ENCODE data around the gene ZC3H4.

DNA sequence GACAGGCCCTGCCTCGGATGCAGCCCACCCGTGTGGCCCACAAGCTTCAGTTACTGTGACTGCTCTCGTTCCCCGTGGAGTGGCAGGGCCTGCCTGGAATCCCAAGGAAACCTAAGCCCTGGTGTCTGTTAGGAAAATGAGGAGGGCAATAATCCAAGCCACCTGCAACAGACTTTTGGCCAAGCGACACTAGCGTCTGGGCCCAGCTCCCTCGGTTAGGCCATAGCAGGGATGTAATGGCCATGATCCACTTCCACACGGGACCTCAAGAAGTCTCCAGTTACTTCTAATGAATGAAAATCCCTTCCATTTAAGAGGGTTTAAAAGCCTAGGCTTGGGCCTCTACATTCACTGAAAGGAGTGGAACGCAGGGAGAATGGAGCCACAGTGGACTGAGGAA is 8.9 kb downstream of the ZC3H4 start:
- TF ChIP-seq, protein P1, sequence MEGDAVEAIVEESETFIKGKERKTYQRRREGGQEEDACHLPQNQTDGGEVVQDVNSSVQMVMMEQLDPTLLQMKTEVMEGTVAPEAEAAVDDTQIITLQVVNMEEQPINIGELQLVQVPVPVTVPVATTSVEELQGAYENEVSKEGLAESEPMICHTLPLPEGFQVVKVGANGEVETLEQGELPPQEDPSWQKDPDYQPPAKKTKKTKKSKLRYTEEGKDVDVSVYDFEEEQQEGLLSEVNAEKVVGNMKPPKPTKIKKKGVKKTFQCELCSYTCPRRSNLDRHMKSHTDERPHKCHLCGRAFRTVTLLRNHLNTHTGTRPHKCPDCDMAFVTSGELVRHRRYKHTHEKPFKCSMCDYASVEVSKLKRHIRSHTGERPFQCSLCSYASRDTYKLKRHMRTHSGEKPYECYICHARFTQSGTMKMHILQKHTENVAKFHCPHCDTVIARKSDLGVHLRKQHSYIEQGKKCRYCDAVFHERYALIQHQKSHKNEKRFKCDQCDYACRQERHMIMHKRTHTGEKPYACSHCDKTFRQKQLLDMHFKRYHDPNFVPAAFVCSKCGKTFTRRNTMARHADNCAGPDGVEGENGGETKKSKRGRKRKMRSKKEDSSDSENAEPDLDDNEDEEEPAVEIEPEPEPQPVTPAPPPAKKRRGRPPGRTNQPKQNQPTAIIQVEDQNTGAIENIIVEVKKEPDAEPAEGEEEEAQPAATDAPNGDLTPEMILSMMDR (IDR thresholded peaks at IDR 0.05), result no peak
- TF ChIP-seq POLR2A (IDR thresholded peaks at IDR 0.05) (no peak), EP300 (IDR thresholded peaks at IDR 0.05) (no peak)

All from tibial nerve (tissue), 4 donors.